Stomach smooth muscle (tissue), 2 donors: ENCODE measurements around the gene AP2S1.
"Not testable (repeated sequence)": the region's sequence is repeated elsewhere in the genome, so short reads cannot be mapped to it uniquely, and the experiment has no call there.

Source experiments
- H3K27ac ChIP-seq: one replicate; pipeline ENCODE4 v1.7.0; 2013; ENCODE audit warnings: mild to moderate bottlenecking, low read length, inconsistent platforms
- H3K27me3 ChIP-seq, 2 donors: one replicate each; pipeline ENCODE4 v1.7.0; 2013; ENCODE audit warnings: low read length in 2 of 2; ENCODE audit not compliant: insufficient read depth in 2 of 2, control insufficient read depth in 1 of 2
- H3K36me3 ChIP-seq, 2 donors: one replicate each; pipeline ENCODE4 v1.7.0; 2013; ENCODE audit warnings: low read length in 2 of 2; ENCODE audit not compliant: control insufficient read depth in 2 of 2, insufficient read depth in 2 of 2
- H3K4me1 ChIP-seq: one replicate; pipeline ENCODE4 v1.7.0; 2013; ENCODE audit warnings: low read length; ENCODE audit not compliant: control insufficient read depth, insufficient read depth
- H3K4me3 ChIP-seq, 2 donors: one replicate each; pipeline ENCODE4 v1.7.0; 2013; ENCODE audit warnings: low read length in 2 of 2
- H3K9ac ChIP-seq, 2 donors: one replicate each; pipeline ENCODE4 v1.7.0; 2013; ENCODE audit warnings: low read length in 2 of 2, mild to moderate bottlenecking in 1 of 2
- H3K9me3 ChIP-seq, 2 donors: one replicate each; pipeline ENCODE4 v1.7.0; 2013; ENCODE audit warnings: low read length in 2 of 2; ENCODE audit not compliant: control insufficient read depth in 2 of 2
- donor health status: healthy.
- donor health status: Pancreatic carcinoma.

The AP2S1 gene

GRCh38 chr19:46882751-46883150 lies 32.1 kb upstream of the AP2S1 start:
- H3K9ac ChIP-seq, H3K27ac ChIP-seq, H3K4me3 ChIP-seq, H3K36me3 ChIP-seq, H3K27me3 ChIP-seq, H3K9me3 ChIP-seq, H3K4me1 ChIP-seq: not testable (repeated sequence)

GRCh38 chr19:46882034-46882433 lies 31.4 kb upstream of the AP2S1 start:
- Histone ChIP-seq H3K4me1 (no peaks in the 10 kb centered on the region), H3K27ac (no peak overlapping the region), H3K36me3 (no peaks in the 10 kb centered on the region), H3K9ac (no peak overlapping the region), H3K27me3 (no peaks in the 10 kb centered on the region), H3K9me3 (no peaks in the 10 kb centered on the region), H3K4me3 (no peak overlapping the region)

GRCh38 chr19:46881092-46881491 lies 30.4 kb upstream of the AP2S1 start:
- no peaks in the 10 kb centered on the region for H3K9me3 ChIP-seq
- H3K9ac ChIP-seq: no peak overlapping the region
- H3K36me3 ChIP-seq: no peaks in the 10 kb centered on the region
- H3K27ac ChIP-seq: no peak overlapping the region
- H3K4me1 ChIP-seq: no peaks in the 10 kb centered on the region
- no peak overlapping the region for H3K4me3 ChIP-seq
- no peaks in the 10 kb centered on the region for H3K27me3 ChIP-seq

- no peak overlapping the region for H3K4me3 ChIP-seq
Observed at GRCh38 chr19:46880431-46880830, 29.8 kb upstream of the AP2S1 start.

DNA sequence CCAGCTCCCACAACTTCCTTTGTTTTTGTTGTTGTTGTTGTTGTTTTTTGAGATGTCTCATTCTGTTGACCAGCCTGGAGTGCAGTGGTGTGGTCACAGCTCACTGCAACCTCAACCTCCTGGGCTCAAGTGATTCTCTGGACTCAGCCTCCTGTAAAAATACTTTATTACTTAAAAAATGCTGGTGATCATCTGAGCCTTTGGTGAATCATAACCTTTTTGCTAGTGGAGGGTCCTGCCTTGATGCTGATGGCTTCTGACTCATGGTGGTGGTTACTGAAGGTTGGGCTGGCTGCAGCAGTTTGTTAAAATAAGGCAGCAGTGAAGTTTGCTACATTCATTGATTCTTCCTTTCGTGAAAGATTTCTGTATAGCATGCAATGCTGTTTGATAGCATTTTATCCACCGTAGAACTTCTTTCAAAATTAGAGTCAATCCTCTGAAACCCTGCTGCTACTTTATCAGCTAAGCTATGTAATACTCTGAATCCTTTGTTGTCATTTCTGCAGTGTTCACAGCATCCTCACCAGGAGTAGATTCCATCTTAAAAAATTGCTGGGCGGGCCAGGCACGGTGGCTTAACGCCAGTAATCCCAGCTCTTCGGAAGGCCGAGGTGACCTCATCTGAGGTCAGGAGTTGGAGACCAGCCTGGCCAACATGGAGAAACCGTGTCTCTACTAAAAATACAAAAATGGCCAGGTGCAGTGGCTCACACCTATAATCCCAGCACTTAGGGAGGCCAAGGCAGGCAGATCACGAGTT lies 28.1 kb upstream of the AP2S1 start:
- Histone ChIP-seq H3K4me1 (no peaks in the 10 kb centered on the region), H3K9me3 (no peaks in the 10 kb centered on the region), H3K27me3 (no peaks in the 10 kb centered on the region), H3K27ac (no peak overlapping the region), H3K4me3 (no peak overlapping the region), H3K36me3 (no peaks in the 10 kb centered on the region), H3K9ac (no peak overlapping the region)

More at GRCh38 chr19:46880431-46880830, 29.8 kb upstream of the AP2S1 start:
- Histone ChIP-seq H3K4me1 (no peaks in the 10 kb centered on the region), H3K27ac (no peak overlapping the region), H3K9ac (no peak overlapping the region), H3K36me3 (no peaks in the 10 kb centered on the region), H3K27me3 (no peaks in the 10 kb centered on the region), H3K9me3 (no peaks in the 10 kb centered on the region)

DNA sequence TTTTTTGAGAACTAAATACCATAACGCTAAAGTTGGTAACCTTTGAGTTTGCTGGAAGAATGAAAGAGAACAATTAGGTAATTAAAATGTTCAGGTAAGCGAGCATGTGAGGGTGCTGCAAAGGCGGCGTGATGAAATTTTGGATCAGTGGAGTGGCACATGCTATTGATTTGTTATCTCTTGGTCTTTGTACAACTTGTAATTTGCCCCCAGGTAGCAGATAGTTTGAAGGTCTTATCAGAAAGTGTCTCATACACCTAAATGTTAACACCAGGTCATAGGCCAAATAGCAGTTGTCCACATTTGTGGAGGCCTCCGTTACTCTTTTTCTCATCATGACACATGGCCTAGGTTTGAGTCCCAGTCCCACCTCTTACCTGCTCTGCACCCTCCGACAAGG lies 25.0 kb upstream of the AP2S1 start:
- Histone ChIP-seq H3K9ac (no peak overlapping the region), H3K27ac (no peak overlapping the region), H3K27me3 (no peaks in the 10 kb centered on the region), H3K4me1 (no peaks in the 10 kb centered on the region), H3K36me3 (no peaks in the 10 kb centered on the region), H3K9me3 (no peaks in the 10 kb centered on the region), H3K4me3 (no peak overlapping the region)

GRCh38 chr19:46875234-46875633 lies 24.6 kb upstream of the AP2S1 start:
- H3K9me3 ChIP-seq: no peaks in the 10 kb centered on the region
- H3K9ac ChIP-seq: no peak overlapping the region
- H3K27ac ChIP-seq: no peak overlapping the region
- no peaks in the 10 kb centered on the region for H3K4me1 ChIP-seq
- H3K27me3 ChIP-seq: no peaks in the 10 kb centered on the region
- no peaks in the 10 kb centered on the region for H3K36me3 ChIP-seq
- H3K4me3 ChIP-seq: no peak overlapping the region

- H3K9me3 ChIP-seq: no peaks in the 10 kb centered on the region
Observed at GRCh38 chr19:46872967-46873366, 22.3 kb upstream of the AP2S1 start.

DNA sequence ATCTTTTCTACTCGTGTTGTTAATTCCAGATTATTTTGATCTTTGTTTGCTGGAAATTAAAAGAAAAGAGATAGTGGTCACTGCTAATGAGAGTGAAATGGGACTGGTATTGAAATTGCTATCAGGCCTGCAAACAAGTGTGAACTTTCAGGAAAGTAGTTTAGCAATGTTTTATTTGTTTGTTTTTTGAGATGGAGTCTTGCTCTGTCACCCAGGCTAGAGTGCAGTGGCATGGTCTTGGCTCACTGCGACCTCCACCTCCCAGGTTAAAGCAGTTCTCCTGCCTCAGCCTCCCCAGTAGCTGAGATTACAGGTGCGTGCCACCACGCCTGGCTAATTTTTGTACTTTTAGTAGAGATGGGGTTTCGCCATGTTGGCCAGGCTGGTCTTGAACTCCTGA lies 20.5 kb upstream of the AP2S1 start:
- not testable (repeated sequence) for H3K27ac ChIP-seq

More at GRCh38 chr19:46872967-46873366, 22.3 kb upstream of the AP2S1 start:
- Histone ChIP-seq H3K9ac (no peak overlapping the region), H3K27ac (no peak overlapping the region), H3K36me3 (no peaks in the 10 kb centered on the region), H3K4me1 (no peaks in the 10 kb centered on the region), H3K27me3 (no peaks in the 10 kb centered on the region), H3K4me3 (no peak overlapping the region)

DNA sequence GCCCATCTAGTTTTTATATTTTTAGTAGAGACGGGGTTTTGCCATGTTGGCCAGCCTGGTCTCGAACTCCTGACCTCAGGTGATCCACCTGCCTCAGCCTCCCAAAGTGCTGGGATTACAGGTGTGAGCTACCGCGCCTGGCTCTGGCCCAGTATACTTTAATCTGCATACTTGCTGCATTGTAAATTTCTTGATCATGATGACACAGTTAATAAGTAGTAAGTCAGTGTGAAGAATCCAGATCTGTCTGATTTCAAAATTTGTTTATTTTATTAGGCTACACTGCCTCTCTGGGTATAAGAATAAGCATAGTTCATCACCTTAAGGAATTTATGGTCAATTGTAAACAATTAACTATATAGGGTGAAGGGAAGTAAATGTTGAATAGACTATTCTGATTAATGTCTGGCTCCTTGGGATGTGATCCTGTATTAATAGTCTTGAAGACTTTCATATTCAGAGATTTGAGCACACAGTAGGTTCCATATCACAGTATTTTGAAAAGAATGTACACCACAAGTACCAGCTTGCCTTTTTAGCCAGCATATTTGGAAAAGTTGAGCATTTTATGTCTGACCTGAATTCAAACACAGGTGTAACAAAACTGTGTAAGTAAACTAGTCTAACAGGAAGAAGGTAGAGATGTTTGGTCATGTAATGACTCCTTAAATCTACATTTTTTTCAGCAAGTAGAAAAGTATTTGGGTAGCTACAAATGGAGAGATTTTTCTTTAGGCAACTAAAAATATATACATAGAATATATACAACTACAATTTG lies 17.6 kb upstream of the AP2S1 start:
- Histone ChIP-seq H3K27me3 (no peaks in the 10 kb centered on the region), H3K9ac (no peak overlapping the region), H3K4me1 (peaks cover 23% of the 10 kb centered on the region), H3K9me3 (no peaks in the 10 kb centered on the region), H3K36me3 (no peaks in the 10 kb centered on the region), H3K4me3 (no peak overlapping the region), H3K27ac (no peak overlapping the region)

More for the DNA sequence above, 20.5 kb upstream of the AP2S1 start:
- not testable (repeated sequence) for H3K36me3 ChIP-seq, H3K9me3 ChIP-seq, H3K9ac ChIP-seq, H3K27me3 ChIP-seq, H3K4me3 ChIP-seq, H3K4me1 ChIP-seq

DNA sequence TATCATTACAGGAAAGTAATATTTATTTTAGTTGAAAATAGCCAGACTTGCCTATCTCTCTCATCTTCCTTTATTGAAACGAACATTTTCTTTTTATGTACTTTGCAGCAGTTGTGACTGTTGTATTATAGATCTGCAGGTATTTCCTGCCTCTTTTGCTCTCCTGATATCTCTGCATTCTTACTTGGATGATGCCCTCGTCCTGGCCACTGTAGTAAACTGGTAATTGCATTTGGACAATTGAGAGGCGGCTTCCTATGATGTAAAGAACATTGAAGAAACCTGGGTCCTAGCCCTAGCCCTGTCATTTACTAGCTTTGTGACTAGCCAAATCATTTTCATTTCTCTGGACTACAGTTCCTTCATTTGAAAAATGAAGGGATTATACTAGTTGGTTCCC lies 16.5 kb upstream of the AP2S1 start:
- H3K36me3 ChIP-seq: no peaks in the 10 kb centered on the region
- H3K4me1 ChIP-seq: peaks cover 33% of the 10 kb centered on the region
- H3K27ac ChIP-seq: no peak overlapping the region

More for the DNA sequence above, 16.5 kb upstream of the AP2S1 start:
- Histone ChIP-seq H3K27me3 (no peaks in the 10 kb centered on the region), H3K4me3 (no peak overlapping the region), H3K9me3 (no peaks in the 10 kb centered on the region), H3K9ac (no peak overlapping the region)
